H1 (cell line): ENCODE results near the gene GRAMD1B. TPM values are rescaled to one million over a fixed set of nuclear protein-coding genes. Genes with fewer than 3 reads are reported as not detected.

ENCODE experiments used
- ASH2L ChIP-seq: fragments of 200-600, 300-600 bp; sonication (generic); IDR thresholded peaks from one replicate; pipeline ENCODE4 v1.7.1; 2017; ENCODE audit warnings: low read length
- SP4 ChIP-seq: IDR thresholded peaks from 2 replicates; pipeline ENCODE4 v1.6.1; 2012; ENCODE audit warnings: low read length, inconsistent platforms
- polyA plus RNA-seq, 7 experiments: library from polyadenylated mRNA; depleted of rRNA in 3 of 7; stranded (reverse) in 5 of 7; unstranded in 2 of 7; fragments of >200 nt in 5 of 7; fragments of 200-250 nt in 2 of 7; gene quantifications; 1 replicate in 5 of 7; 2 replicates in 1 of 7; 4 replicates in 1 of 7; pipeline versions ENCODE4 v1.2.1 to v1.2.3, GENCODE V29; 2011 to 2013; ENCODE audit warnings: missing spikeins in 2 of 7, mixed read lengths in 2 of 7
- total RNA-seq: library from RNA; stranded (reverse); fragmentation: NEBNext Ultra II Directional; extraction: Animal tissue kit (Norgen Biotek cat#: 25700); gene quantifications from 2 replicates; pipeline ENCODE4 v1.2.1, GENCODE V29; 2021
- TF ChIP-seq, protein P1 (sequence below): fragments of 300-600 bp; sonication (generic); IDR thresholded peaks from 2 replicates; pipeline ENCODE4 v1.7.1; 2012; ENCODE audit warnings: low read length, moderate library complexity, mild to moderate bottlenecking, inconsistent platforms; ENCODE audit not compliant: insufficient replicate concordance

GRAMD1B gene
- total and polyA plus RNA-seq, 2 of the 8 experiments (the other 6 are each of a cell fraction or from before 2014, with no cell fraction given): 10.1 to 21.2 TPM

DNA sequence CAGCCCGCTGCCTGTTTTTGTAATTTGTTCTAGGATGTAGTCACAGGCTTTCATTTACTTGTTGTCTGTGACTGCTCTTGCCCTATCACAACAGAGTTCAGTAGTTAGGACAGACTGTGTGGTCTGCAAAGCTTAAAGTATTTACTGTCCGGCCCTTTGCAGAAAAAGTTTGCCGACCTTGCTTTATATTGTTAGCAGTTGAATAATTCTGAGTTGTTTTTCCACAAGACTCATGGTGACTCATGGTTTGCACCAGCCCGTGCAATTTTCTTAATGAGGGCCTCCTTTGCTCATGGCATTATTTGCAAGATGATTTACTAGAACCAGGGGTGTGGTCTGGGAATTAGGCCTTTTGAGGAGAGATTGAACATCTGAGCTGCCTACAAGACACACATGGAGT lies 113.7 kb downstream of the GRAMD1B start (continued):
- TF ChIP-seq, protein P1, sequence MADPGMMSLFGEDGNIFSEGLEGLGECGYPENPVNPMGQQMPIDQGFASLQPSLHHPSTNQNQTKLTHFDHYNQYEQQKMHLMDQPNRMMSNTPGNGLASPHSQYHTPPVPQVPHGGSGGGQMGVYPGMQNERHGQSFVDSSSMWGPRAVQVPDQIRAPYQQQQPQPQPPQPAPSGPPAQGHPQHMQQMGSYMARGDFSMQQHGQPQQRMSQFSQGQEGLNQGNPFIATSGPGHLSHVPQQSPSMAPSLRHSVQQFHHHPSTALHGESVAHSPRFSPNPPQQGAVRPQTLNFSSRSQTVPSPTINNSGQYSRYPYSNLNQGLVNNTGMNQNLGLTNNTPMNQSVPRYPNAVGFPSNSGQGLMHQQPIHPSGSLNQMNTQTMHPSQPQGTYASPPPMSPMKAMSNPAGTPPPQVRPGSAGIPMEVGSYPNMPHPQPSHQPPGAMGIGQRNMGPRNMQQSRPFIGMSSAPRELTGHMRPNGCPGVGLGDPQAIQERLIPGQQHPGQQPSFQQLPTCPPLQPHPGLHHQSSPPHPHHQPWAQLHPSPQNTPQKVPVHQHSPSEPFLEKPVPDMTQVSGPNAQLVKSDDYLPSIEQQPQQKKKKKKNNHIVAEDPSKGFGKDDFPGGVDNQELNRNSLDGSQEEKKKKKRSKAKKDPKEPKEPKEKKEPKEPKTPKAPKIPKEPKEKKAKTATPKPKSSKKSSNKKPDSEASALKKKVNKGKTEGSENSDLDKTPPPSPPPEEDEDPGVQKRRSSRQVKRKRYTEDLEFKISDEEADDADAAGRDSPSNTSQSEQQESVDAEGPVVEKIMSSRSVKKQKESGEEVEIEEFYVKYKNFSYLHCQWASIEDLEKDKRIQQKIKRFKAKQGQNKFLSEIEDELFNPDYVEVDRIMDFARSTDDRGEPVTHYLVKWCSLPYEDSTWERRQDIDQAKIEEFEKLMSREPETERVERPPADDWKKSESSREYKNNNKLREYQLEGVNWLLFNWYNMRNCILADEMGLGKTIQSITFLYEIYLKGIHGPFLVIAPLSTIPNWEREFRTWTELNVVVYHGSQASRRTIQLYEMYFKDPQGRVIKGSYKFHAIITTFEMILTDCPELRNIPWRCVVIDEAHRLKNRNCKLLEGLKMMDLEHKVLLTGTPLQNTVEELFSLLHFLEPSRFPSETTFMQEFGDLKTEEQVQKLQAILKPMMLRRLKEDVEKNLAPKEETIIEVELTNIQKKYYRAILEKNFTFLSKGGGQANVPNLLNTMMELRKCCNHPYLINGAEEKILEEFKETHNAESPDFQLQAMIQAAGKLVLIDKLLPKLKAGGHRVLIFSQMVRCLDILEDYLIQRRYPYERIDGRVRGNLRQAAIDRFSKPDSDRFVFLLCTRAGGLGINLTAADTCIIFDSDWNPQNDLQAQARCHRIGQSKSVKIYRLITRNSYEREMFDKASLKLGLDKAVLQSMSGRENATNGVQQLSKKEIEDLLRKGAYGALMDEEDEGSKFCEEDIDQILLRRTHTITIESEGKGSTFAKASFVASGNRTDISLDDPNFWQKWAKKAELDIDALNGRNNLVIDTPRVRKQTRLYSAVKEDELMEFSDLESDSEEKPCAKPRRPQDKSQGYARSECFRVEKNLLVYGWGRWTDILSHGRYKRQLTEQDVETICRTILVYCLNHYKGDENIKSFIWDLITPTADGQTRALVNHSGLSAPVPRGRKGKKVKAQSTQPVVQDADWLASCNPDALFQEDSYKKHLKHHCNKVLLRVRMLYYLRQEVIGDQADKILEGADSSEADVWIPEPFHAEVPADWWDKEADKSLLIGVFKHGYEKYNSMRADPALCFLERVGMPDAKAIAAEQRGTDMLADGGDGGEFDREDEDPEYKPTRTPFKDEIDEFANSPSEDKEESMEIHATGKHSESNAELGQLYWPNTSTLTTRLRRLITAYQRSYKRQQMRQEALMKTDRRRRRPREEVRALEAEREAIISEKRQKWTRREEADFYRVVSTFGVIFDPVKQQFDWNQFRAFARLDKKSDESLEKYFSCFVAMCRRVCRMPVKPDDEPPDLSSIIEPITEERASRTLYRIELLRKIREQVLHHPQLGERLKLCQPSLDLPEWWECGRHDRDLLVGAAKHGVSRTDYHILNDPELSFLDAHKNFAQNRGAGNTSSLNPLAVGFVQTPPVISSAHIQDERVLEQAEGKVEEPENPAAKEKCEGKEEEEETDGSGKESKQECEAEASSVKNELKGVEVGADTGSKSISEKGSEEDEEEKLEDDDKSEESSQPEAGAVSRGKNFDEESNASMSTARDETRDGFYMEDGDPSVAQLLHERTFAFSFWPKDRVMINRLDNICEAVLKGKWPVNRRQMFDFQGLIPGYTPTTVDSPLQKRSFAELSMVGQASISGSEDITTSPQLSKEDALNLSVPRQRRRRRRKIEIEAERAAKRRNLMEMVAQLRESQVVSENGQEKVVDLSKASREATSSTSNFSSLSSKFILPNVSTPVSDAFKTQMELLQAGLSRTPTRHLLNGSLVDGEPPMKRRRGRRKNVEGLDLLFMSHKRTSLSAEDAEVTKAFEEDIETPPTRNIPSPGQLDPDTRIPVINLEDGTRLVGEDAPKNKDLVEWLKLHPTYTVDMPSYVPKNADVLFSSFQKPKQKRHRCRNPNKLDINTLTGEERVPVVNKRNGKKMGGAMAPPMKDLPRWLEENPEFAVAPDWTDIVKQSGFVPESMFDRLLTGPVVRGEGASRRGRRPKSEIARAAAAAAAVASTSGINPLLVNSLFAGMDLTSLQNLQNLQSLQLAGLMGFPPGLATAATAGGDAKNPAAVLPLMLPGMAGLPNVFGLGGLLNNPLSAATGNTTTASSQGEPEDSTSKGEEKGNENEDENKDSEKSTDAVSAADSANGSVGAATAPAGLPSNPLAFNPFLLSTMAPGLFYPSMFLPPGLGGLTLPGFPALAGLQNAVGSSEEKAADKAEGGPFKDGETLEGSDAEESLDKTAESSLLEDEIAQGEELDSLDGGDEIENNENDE: no peak
- TF ChIP-seq ASH2L: no peak
- no peak for TF ChIP-seq SP4
